Astrocyte of the cerebellum (primary cell): ENCODE results near the gene TAGLN3.

Experiments used
- DNase-seq: peaks from one replicate; pipeline ENCODE4 v3.0.0-alpha.2; 2011; ENCODE audit warnings: low read depth
- H3K4me3 ChIP-seq: 2 replicates; pipeline ENCODE4 v1.5.1; 2011; ENCODE audit warnings: mild to moderate bottlenecking, low read depth, low read length, moderate library complexity
- CTCF ChIP-seq: IDR thresholded peaks from 2 replicates; pipeline ENCODE4 v1.5.1; 2012; ENCODE audit warnings: low read length, low read depth, moderate library complexity, mild to moderate bottlenecking; ENCODE audit errors: missing control alignments
- in situ Hi-C: cut with HindIII; loops from 2 replicates; pipeline ENCODE4 v1.10.0; 2017; ENCODE audit warnings: low sequenced_read_pairs

Gene TAGLN3

GRCh38 chr3:112048911-112049310 lies 50.2 kb downstream of the TAGLN3 start:
- DNase-seq = no peak
- no peak for TF ChIP-seq CTCF
- no peak overlapping the region for H3K4me3 ChIP-seq
- in situ Hi-C loops = no loop called here

GRCh38 chr3:112053229-112053628 lies 54.5 kb downstream of the TAGLN3 start:
- DNase-seq = no peak
- no peak overlapping the region for H3K4me3 ChIP-seq
- in situ Hi-C loops = no loop called here

GRCh38 chr3:112056451-112056929 lies 57.8 kb downstream of the TAGLN3 start:
- in situ Hi-C loops = no loop called here
- TF ChIP-seq CTCF = no peak
- no peak for DNase-seq

More at GRCh38 chr3:112053229-112053628, 54.5 kb downstream of the TAGLN3 start:
- no peak for TF ChIP-seq CTCF

GRCh38 chr3:112059497-112059896 lies 60.8 kb downstream of the TAGLN3 start:
- in situ Hi-C loops = no loop called here
- H3K4me3 ChIP-seq = no peak overlapping the region
- no peak for DNase-seq
- no peak for TF ChIP-seq CTCF

More at GRCh38 chr3:112056451-112056929, 57.8 kb downstream of the TAGLN3 start:
- no peak overlapping the region for H3K4me3 ChIP-seq

GRCh38 chr3:112061152-112061551 lies 62.4 kb downstream of the TAGLN3 start:
- no peak for TF ChIP-seq CTCF
- in situ Hi-C loops = no loop called here
- H3K4me3 ChIP-seq = no peak overlapping the region
- peak; percentile 39 for DNase-seq
